HG03521 (cell line): ENCODE measurements around the gene MKX.

Experiments
- ATAC-seq: cut with Tn5 transposase; IDR thresholded peaks from one replicate; pipeline ENCODE4 v1.9.1; 2021; ENCODE audit warnings: mild to moderate bottlenecking, moderate library complexity; ENCODE audit not compliant: unreplicated experiment

The MKX gene

DNA sequence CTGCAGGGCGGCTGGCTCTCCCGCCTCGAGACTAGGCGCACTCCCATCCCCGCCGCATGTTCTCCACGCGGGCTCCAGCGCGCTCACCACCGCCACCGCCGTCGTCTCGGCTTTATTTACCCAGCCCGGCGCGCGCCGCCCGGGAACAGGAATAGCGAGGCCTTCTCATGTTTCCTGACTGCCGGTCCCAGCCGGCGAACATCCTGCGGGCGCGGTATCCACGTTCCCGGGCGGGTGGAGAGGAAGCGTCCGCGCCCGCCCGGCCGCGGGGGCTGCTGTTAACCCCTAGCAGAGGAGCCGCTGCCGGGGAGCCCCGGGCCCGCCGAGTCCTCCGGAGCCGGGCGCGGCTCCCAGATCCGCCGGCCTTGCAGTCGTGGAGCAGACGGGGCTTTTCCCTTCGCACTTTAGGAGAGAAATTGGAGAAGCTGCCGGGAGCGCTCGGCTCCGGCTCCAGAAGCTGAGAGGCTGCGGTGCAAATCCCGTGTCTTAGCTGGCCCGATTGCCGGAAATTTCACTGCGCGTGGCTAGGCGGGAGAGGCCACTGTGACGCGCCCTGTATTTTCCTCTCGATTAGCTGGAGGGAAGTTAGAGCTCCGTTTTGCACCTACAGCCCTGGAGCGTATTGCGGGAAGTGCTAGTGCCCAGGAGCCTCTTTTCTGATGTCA, at the start of gene MKX:
TSS of gene MKX (minus strand) at position 88 of the 665 bp plus-strand sequence. CDS start 2,404 bp downstream, outside the sequence.
- ATAC-seq = no peak

GRCh38 chr10:27794157-27794556, 48.5 kb upstream of the MKX start:
- no peak for ATAC-seq

DNA sequence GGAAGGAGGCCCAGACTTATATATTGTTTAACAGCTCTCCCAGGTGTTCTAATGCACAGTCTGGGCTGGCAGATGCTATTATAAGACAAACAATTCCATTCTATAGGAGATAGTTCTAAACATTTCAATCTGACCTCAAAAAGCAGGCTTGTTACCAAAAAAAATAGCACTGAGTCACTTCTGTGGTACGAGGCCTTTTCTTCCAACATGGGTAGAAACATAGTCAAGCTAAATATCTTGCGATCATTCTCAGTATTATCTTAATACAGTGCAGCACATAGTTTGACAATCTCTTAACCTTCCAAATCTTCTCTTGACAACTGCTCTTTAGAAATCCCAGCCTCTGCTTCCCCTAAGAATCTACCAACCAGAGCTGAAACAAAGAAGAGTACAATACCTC, 46.6 kb upstream of the MKX start:
- no peak for ATAC-seq

- no peak for ATAC-seq
These were observed 38.7 kb upstream of the MKX start for GRCh38 chr10:27784272-27784671.

- ATAC-seq = no peak
These were observed 38.0 kb upstream of the MKX start for GRCh38 chr10:27783660-27784059.

DNA sequence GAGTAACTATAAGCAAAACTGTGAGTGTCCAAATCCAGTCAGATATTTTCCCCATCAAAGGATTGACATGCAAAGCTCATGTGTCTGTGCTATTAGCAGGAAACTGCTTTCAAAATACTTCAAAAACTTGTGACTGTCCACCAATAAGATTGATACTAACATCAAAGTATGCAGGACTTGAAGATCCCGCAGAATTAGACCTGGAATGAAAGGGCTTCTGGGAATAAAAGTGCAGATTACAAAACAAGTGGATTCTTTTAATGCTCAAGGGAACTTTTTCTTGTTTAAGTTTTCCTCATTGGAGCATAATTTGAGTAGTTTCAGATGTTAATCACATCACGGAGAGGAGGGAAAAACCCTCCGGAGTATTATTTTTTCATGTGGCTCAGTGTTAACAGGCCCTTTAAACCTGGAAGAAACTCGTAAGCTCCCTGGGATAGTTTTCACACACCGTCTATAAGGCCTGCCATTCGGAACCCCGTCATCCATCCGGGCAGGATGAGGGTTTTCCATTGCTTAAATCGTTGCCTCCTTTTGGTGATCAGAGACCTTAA, 33.9 kb upstream of the MKX start:
- ATAC-seq = no peak

DNA sequence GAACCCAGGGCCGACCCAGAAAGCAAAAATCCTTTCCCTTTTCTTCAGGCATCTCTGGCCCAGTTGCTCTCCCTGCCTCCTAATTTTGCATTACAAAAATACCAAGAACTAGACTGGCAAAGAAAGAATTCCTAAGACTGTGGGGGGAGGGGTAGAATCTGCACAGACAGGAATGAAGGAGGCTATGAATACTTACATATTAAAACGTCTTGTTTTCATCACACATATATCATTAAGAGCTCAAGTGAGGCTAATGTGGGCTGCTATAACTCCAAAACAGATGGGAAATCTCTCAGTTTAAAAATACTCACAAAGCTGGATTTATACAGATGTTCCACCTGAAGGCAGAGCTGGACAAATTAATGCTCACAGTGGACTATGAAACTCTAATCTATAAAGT, 29.2 kb upstream of the MKX start:
- ATAC-seq = no peak

DNA sequence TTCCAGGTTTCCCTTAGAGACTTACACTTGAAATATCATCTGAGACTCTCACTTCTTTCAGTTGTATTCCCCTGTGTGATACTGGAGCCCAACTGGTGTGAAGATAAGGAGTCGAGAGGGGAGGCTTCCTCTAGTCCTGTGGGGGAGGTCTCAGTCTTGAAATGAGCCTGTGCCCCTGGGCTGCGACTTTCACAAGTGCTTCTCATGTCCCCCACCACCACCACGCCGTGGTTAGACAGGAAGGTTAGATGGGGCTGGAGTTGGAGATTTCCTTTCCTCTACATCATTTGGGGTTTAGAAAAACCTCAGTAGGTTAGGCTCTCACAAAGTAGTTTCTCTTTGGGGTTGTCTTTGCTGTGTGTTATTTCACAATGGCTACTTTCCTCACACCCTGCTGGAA, 25.6 kb upstream of the MKX start:
- ATAC-seq = no peak

- no peak for ATAC-seq
These were observed 24.6 kb upstream of the MKX start for GRCh38 chr10:27770181-27770580.

DNA sequence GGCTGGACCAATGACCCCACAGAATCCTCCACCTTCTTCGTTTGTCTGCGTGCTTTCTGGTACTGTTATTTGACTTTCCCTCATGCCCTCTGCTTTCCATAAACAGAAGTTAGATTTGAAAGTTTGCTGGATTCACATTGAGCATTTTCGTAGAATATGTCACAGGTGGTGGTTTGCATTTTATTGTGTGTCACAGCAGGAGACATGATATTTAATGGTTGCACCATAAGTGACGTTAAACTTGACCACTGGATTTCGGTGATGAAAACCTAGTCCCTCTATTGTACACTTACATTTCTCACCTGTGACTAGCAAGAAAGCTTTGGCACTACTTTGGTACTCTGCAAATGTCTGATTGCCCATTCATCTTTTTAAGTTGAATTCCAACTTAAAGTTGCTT, 15.2 kb upstream of the MKX start:
- ATAC-seq = no peak

GRCh38 chr10:27759483-27760272, 14.1 kb upstream of the MKX start:
- ATAC-seq = no peak

- ATAC-seq = no peak
These were observed 7.1 kb upstream of the MKX start for GRCh38 chr10:27752673-27753237.

DNA sequence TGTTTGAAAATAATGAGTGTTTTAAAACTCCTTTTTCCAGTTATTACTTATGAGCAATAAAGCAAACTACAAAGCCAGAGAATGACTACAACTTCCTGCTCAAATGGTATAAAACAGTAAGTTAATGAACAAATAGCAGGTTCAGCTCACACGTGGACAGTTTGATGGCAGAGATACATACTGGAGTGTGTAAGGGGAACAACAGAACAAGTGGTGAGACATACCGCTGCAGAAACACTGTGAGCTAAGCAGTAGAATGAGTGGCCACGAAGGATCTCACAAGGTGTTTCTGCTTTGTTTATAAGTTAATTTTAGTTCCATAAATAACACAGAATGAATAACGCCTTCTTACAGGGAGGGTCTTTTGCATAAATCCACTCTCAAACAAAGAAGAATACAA, 3.0 kb upstream of the MKX start:
- no peak for ATAC-seq

DNA sequence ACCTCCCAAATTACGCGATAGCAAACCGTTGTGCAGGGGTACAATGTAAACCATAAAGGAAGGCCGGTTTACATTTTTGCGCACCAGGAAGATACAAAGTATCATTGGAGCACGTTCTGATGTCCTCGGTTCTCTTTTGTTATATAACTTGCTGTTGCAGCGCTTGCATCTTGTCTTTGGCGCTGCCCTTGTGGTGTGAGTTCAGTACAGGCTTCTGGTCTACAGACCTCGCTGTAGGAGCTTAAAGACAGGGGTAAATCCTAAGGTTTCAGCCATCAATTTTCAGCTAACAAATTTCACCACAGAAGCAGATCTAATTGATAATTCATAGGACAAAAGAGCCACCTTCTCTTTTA, 1.5 kb upstream of the MKX start:
- no peak for ATAC-seq

DNA sequence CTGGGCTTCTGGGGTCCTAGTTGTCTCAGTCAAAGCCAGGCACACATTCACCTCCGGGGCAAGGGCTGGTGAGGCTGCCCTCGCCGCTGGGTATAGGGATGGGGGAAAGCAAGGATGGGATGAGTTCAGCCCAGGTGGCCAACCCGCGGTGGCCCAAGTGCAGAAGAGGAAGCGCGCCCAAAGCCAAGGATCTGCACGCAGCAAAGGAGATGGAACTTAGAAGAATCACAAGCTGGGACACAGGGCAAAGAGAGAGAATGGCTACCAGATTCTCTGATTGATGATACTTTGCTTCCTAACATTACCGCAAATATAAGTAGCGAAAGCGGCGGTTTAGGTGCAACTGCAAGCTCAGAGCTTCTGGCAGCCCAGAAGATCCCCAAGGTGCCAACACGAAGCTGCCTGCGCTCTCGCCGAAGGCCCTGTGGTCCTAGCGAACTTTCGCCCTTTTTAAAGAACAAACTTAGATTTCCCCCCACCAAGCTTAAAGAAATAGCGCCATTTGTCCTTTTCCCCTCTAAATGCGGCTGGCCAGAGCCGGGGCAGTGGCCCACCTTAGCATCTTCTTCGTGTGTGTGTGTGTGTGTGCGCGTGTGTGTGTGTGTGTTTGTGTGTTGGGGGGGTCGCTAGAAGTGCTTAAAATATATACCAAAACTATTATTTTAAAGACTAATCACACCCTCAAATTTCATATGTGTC, 927 bp upstream of the MKX start:
- ATAC-seq = no peak

- ATAC-seq = no peak
These were observed 552 bp downstream of the MKX start for GRCh38 chr10:27744802-27745731.

GRCh38 chr10:27743877-27744801, 1.5 kb downstream of the MKX start:
- ATAC-seq = no peak

- ATAC-seq = no peak
These were observed 2.4 kb downstream of the MKX start for GRCh38 chr10:27743012-27743876.
